NCI-H2107 treated with DMSO at 0.1 percent for 48 hours (cell line): ENCODE data around the gene NOL11.
"Not testable (repeated sequence)": the region's sequence is repeated elsewhere in the genome, so short reads cannot be mapped to it uniquely, and the experiment has no call there.

Experiments used
- DNase-seq: peaks from one replicate; lab custom pipeline; 2025; ENCODE audit not compliant: unreplicated experiment; lab: John Stamatoyannopoulos, UW

Gene NOL11

DNA sequence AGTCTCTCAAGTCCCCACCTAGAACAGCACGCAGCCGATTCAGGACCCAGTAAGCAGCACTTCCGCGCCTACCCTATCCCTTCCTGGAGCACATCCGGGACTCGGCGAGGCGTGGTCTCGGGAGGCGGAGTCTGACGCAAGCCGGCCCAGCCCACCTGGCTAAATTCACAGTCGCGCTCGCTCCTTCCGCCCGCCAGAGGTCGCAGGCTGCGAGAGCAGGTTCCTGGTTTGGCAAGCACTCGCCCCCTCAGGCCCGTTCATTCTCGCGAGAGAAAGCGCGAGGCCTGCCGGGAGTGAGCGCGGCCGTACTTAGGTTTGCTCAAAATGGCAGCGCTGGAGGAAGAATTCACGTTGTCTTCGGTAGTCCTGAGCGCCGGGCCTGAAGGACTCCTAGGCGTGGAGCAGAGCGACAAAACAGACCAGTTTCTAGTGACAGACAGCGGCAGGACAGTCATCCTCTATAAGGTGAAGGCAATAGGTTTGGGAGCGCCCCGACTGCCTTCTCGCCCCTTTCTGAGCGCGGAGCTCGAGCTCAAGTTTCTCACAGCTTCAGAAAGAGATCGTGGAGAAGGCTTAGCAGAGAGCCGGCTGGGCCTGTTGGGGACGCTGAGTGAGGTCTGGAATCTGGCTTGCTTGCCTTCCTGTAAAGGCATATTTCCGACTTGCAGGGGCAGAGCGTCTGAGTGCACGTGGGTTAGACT, at the start of gene NOL11:
TSS of gene NOL11 (plus strand) at position 313 of the 701 bp plus-strand sequence. CDS start at position 325, 12 bp downstream.
- peak; percentile 92 for DNase-seq

GRCh38 chr17:67671493-67671892, 46.2 kb upstream of the NOL11 start:
- DNase-seq: peak; percentile 79

GRCh38 chr17:67672592-67673335, 45.0 kb upstream of the NOL11 start:
- DNase-seq: peak; percentile 96

DNA sequence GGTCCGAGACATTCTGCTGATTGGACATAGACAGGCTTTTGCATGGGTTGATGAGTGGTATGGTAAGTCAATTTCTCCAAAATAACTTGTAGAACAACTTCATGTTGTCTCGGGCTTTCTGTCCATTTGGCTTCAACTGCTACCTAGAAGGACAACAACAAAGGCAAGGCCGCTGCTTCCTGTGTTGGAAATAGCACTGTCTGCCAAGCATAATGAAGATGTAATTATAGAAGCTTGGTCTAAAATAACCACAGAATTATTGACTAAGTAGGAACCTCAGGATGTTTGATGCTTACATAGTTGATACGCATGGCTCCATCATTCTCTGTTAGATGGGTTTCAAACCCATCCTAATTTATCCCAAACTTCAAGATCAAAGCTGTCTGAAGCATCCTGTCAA, 42.3 kb upstream of the NOL11 start:
- DNase-seq: no peak

GRCh38 chr17:67676305-67676704, 41.4 kb upstream of the NOL11 start:
- DNase-seq: no peak

GRCh38 chr17:67678414-67678813, 39.3 kb upstream of the NOL11 start:
- DNase-seq: no peak

DNA sequence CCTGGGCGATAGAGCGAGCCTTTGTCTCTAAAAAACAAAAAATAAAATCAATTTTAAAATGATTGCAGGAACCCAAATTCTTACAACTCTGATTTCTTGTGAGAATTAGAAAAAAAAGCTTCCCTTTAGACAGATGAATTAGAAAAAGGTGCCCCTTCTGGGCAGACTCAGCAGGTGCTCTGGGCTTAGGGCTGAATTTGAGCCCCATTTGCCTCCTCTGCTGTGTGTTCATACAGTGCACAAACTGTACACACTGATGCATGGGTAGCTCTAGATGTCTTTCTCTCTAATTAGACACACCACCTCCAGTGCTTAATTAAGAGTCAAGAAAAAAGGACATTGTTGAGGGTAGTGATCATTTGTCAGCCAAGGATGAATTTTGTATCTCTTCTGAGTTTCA, 38.5 kb upstream of the NOL11 start:
- DNase-seq: no peak

GRCh38 chr17:67679721-67680120, 38.0 kb upstream of the NOL11 start:
- no peak for DNase-seq

- no peak for DNase-seq
Observed at GRCh38 chr17:67680445-67681224, 37.1 kb upstream of the NOL11 start.

GRCh38 chr17:67682196-67682595, 35.5 kb upstream of the NOL11 start:
- DNase-seq: no peak

GRCh38 chr17:67685351-67685750, 32.4 kb upstream of the NOL11 start:
- no peak for DNase-seq

DNA sequence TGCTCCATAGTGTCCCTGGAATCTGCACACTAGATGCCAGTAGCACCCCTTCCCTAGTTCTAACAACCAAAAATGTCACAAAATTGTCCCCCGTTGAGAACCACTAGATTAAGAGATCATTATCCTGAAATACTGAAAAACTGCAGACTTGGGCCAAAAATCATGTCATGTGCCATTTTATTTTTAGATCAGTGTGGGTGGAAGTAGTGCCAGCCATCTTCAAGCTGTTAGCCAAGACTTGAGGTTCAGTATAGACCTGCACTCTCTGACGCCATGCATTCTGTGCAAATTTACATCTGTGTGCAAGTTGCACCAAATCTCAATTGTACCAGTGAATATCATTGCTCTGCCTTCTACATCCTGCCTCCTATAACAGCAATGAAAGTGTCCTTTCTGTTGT, 31.5 kb upstream of the NOL11 start:
- no peak for DNase-seq

GRCh38 chr17:67687511-67687910, 30.2 kb upstream of the NOL11 start:
- no peak for DNase-seq

DNA sequence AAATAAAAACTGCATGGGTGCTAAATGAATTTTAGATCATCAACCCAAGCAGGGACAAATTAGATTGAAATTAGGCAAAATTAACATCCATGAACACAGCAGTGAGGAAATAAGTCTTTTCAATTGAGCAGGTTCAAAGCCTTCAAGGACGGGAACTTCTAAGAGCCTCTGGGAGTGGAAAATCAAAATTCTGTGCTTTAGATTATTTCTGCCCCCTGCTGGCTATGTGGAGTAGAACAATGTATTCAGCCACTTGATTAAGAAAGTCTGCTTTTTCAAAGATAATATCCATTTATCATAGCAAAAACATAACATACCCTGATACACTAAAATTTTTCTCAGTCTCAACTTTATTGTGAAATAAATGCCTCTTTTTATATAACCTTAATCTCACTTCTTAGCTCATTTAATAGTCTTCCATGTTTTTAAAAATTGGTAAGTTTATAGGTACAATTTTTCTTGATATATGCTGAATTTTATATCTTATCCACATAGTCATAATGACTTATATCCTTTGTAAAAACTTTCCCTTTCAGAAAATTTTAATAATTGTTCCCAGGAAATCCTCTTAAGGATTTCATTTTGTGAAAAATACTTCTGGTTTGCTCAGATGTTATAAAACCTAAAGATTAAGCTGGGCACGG, 28.1 kb upstream of the NOL11 start:
- DNase-seq: peak; percentile 69

GRCh38 chr17:67693811-67694210, 23.9 kb upstream of the NOL11 start:
- DNase-seq: no peak

DNA sequence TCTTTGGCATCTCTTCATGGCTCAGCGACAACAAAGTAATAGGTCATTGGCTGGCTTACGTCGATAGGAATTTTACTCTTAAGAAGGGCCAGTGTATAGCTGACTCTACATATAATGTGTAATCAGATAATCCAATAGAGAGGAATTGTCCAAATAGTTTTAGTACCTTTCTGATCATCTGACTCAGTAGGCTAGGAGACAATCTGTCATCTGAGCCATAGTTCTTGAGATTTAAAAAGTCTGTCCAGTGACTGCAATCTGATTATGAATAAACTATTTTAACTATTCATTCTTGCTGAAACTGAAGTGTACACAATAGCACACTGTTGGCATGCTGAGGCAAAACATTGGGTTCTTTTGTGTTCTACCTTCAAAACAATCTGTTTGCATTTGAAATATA, 21.4 kb upstream of the NOL11 start:
- no peak for DNase-seq

DNA sequence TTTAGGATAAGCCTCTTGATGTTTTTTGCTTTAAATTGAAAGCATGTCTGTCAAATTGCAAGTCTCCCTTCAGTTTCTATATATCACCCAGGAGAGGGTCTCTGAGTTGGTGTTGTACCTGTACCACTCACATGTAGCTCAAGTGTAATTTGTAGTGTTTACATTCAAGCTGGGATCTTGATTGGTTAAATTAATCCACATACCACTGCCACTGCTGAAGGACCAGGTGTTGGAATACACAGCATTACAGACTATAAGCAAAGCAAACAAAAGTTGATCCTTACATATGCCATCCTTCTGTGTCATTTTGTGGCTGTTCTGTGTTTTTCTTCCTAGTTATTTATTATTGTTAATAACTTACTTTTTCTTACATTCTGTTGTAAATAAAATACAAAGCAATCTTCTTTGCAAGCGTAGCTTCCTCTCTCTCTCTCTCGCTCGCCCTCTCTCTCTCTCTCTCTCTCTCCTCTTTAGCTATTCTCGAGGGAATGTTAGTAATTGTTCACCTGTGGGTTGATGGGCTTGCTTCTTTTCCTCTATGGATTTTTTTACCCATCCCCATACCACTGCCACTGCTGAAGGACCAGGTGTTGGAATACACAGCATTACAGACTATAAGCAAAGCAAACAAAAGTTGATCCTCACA, 20.8 kb upstream of the NOL11 start:
- peak; percentile 84 for DNase-seq

DNA sequence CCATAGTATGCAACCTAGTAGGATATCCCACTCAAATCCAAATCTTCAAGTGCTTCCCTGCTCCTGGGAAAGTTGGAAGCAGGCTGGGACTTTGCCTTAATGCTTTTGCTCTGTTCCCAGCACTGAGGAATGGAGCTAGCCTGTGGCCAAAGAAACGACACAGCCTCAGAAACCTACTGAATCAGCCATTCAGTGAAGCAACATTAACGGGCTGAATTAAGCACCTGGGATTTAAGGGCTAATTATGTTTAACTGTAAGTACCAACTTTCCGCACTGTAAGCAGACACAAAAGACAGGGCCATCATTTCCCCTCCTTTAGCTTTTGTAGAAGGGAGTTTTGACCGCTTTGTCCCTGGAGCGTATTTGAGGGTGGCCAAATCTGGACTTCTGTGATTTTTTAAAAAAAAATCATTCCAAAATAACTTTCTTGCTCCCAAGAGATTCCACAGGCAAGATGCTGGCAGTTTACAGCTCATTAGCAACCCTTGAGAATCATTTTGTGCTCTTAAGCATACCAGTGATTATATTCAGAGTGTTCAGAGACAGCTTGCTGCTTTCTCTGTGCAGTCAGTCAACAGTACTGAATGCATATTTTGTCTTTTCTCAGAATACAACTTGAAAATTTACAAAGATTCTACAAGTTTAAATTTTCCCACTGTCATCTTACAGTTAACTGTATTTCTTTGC, 17.6 kb upstream of the NOL11 start:
- DNase-seq: peak; percentile 26

DNA sequence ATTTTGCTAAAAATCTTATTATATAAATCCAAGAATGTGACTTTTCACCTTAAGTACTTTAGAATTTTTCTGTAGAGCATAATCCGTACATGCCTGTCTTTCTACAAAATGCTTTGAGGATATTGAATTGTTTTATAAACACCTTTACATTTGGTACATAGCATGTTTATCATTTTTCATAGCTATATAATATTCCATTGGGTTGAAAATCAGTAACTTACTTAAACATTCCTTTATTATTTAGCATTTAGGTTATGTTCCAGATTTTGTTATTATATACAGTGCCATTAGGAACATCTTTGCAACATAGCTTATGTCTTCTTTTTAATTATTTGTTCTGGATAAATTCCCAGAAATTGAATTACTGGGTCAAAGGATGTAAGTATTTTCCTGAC, 17.0 kb upstream of the NOL11 start:
- no peak for DNase-seq

DNA sequence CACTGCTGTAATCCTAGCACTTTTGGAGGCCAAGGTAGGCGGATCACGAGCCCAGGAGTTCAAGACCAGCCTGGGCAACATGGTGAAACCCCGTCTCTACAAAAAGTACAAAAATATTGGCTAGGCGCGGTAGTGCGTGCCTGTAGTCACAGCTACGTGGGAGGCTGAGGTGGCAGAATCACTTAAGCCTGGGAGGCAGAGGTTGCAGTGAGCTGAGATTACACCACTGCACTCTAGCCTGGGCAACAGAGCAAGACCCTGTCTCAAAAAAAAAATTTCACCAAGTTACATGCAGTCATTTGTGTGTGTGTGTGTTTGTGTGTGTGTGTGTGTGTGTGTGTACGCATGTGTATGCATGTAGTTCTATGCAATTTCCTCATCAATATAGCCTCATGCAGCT, 14.9 kb upstream of the NOL11 start:
- not testable (repeated sequence) for DNase-seq
